DMS53 (cell line): ENCODE results near the gene RFWD3.
A peak's percentile ranks its signal among the peaks of the same experiment; 100 is the strongest.

Experiments used
- DNase-seq: peaks from one replicate; lab custom pipeline; 2025; lab: John Stamatoyannopoulos, UW

Gene RFWD3

GRCh38 chr16:74661064-74661463 lies 5.6 kb downstream of the RFWD3 start:
- no peak for DNase-seq

GRCh38 chr16:74660383-74660782 lies 6.3 kb downstream of the RFWD3 start:
- no peak for DNase-seq

- DNase-seq, result no peak
Measured at GRCh38 chr16:74659041-74659440, 7.6 kb downstream of the RFWD3 start.

- no peak for DNase-seq
Measured at GRCh38 chr16:74657870-74658642, 8.6 kb downstream of the RFWD3 start.

GRCh38 chr16:74654536-74655050 lies 12.1 kb downstream of the RFWD3 start:
- no peak for DNase-seq

- DNase-seq, result peak; percentile 7
Measured at GRCh38 chr16:74652883-74653282, 13.8 kb downstream of the RFWD3 start.

- no peak for DNase-seq
Measured at GRCh38 chr16:74652249-74652648, 14.4 kb downstream of the RFWD3 start.

- DNase-seq, result peak; percentile 2
Measured at GRCh38 chr16:74651841-74652240, 14.8 kb downstream of the RFWD3 start.

- peak; percentile 12 for DNase-seq
Measured at GRCh38 chr16:74650966-74651567, 15.6 kb downstream of the RFWD3 start.

GRCh38 chr16:74649839-74650504 lies 16.7 kb downstream of the RFWD3 start:
- no peak for DNase-seq

- DNase-seq, result no peak
Measured at GRCh38 chr16:74641969-74642368, 24.7 kb downstream of the RFWD3 start.

- DNase-seq, result no peak
Measured at GRCh38 chr16:74637742-74638453, 28.8 kb downstream of the RFWD3 start.

- DNase-seq, result peak; percentile 64
Measured at GRCh38 chr16:74635303-74635702, 31.4 kb downstream of the RFWD3 start.

- DNase-seq, result no peak
Measured at GRCh38 chr16:74633686-74634085, 33.0 kb downstream of the RFWD3 start.

GRCh38 chr16:74627506-74628220 lies 39.0 kb downstream of the RFWD3 start:
- DNase-seq, result no peak

- no peak for DNase-seq
Measured at GRCh38 chr16:74626741-74627416, 39.8 kb downstream of the RFWD3 start.

GRCh38 chr16:74625500-74626350 lies 41.0 kb downstream of the RFWD3 start:
- DNase-seq, result no peak

- DNase-seq, result no peak
Measured at GRCh38 chr16:74623839-74624235, 42.8 kb downstream of the RFWD3 start.

- peak; percentile 61 for DNase-seq
Measured at GRCh38 chr16:74623214-74623838, 43.4 kb downstream of the RFWD3 start.

- DNase-seq, result no peak
Measured at GRCh38 chr16:74622005-74622404, 44.7 kb downstream of the RFWD3 start.
